K562 (cell line): ENCODE data around the gene NSRP1. TPM values are rescaled to one million over a fixed set of nuclear protein-coding genes. Genes with fewer than 3 reads are reported as not detected.

Experiments
- BRD9 ChIP-seq: fragments of 450-650 bp; IDR thresholded peaks from 2 replicates; pipeline ENCODE4 v1.6.1; 2018; ENCODE audit warnings: low read depth; ENCODE audit not compliant: partially characterized antibody
- CCNT2 ChIP-seq: IDR thresholded peaks from 2 replicates; pipeline ENCODE4 v1.6.1; 2011; ENCODE audit warnings: borderline replicate concordance, low read depth, mild to moderate bottlenecking, moderate library complexity, mixed read lengths, low read length; ENCODE audit not compliant: insufficient read length; ENCODE audit errors: extremely low read depth
- FOXK2 ChIP-seq, 2 experiments: fragments of 450-650 bp; IDR thresholded peaks in 1 of 2; conservative IDR thresholded peaks in 1 of 2; 2 replicates each; pipeline ENCODE4 v1.6.1; 2016; ENCODE audit warnings: low read depth in 2 of 2, mild to moderate bottlenecking in 1 of 2
- NR1H2 ChIP-seq: sonication (generic); formaldehyde crosslinking; IDR thresholded peaks from 2 replicates; pipeline ENCODE4 v1.4.0; 2020; ENCODE audit warnings: mild to moderate bottlenecking, missing genetic modification reagents
- NR2C2 ChIP-seq, 2 experiments: fragments of 200-800 bp in 1 of 2; sonication (Bioruptor generic) in 1 of 2; sonication (generic) in 1 of 2; formaldehyde crosslinking in 1 of 2; IDR thresholded peaks; 2 replicates each; pipeline versions ENCODE4 v1.6.1 to v1.8.0; 2016 to 2022; ENCODE audit warnings: mild to moderate bottlenecking in 1 of 2, missing compliant biosample characterization in 1 of 2, missing genetic modification characterization in 1 of 2, missing genetic modification reagents in 1 of 2
- POLR2AphosphoS5 ChIP-seq: IDR thresholded peaks from 2 replicates; pipeline ENCODE4 v1.6.1; 2011; ENCODE audit warnings: mild to moderate bottlenecking, low read depth, low read length, moderate library complexity; ENCODE audit not compliant: control insufficient read depth, insufficient read depth
- SNRNP70 ChIP-seq: fragments of 200-400 bp; formaldehyde crosslinking; optimal IDR thresholded peaks from 2 replicates; pipeline ENCODE3; 2017; ENCODE audit warnings: low read depth, low read length
- SP2 ChIP-seq: IDR thresholded peaks from 2 replicates; pipeline ENCODE4 v1.6.1; 2011; ENCODE audit warnings: mild to moderate bottlenecking, low read depth, low read length, moderate library complexity; ENCODE audit not compliant: poor library complexity, severe bottlenecking; ENCODE audit errors: extremely low read depth
- ZBTB7A ChIP-seq: IDR thresholded peaks from 2 replicates; pipeline ENCODE4 v1.6.1; 2011; ENCODE audit warnings: low read depth, mild to moderate bottlenecking, low read length, moderate library complexity, borderline replicate concordance; ENCODE audit not compliant: control insufficient read depth
- ZNF212 ChIP-seq: fragments of 450-650 bp; formaldehyde crosslinking; IDR thresholded peaks from 2 replicates; pipeline ENCODE4 v1.4.0; 2020; ENCODE audit warnings: mild to moderate bottlenecking
- ZNF830 ChIP-seq: fragments of 250-450 bp; sonication (Bioruptor Pico); IDR thresholded peaks from 2 replicates; pipeline ENCODE4 v1.5.0; 2021; ENCODE audit warnings: mild to moderate bottlenecking
- polyA plus RNA-seq, 8 experiments: library from polyadenylated mRNA; depleted of rRNA in 4 of 8; stranded (reverse) in 5 of 8; unstranded in 3 of 8; fragments of >200 nt; fragmentation: Nextera tagmentation in 2 of 8; fragmentation: Illumina TruSeq in 1 of 8; extraction: Ambion mirVana in 2 of 8; extraction: Trizol in 1 of 8; gene quantifications; 2 replicates each; pipeline versions ENCODE4 v1.2.1 to v1.2.3, GENCODE V29; 2011 to 2014; ENCODE audit warnings: inconsistent platforms in 1 of 8, missing spikeins in 1 of 8
- total RNA-seq, 7 experiments: library from RNA; depleted of rRNA in 6 of 7; stranded (reverse); fragments of >200 nt in 6 of 7; fragmentation: Illumina TruSeq in 2 of 7; extraction: Trizol in 2 of 7; gene quantifications; 2 replicates each; pipeline versions ENCODE4 v1.2.1 to v1.2.3, GENCODE V29; 2011 to 2021; ENCODE audit warnings: low replicate concordance in 1 of 7
- TF ChIP-seq, protein P1 (sequence below): sonication (generic); formaldehyde crosslinking; IDR thresholded peaks from 2 replicates; pipeline ENCODE4 v1.8.0; 2022; ENCODE audit warnings: missing genetic modification reagents, mild to moderate bottlenecking, moderate library complexity, borderline replicate concordance
- TF ChIP-seq, protein P2 (sequence below): sonication (generic); formaldehyde crosslinking; IDR thresholded peaks from 2 replicates; pipeline ENCODE4 v1.9.0; 2022; ENCODE audit warnings: mild to moderate bottlenecking, missing genetic modification reagents
- TF ChIP-seq, protein P3 (sequence below), 2 experiments: fragments of 200-800 bp in 1 of 2; sonication (Bioruptor generic) in 1 of 2; sonication (generic) in 1 of 2; formaldehyde crosslinking in 1 of 2; IDR thresholded peaks in 1 of 2; conservative IDR thresholded peaks in 1 of 2; 2 replicates each; pipeline versions ENCODE4 v1.5.0 to v1.6.1; 2016 to 2020; ENCODE audit warnings: missing compliant biosample characterization in 1 of 2, missing genetic modification characterization in 1 of 2, missing genetic modification reagents in 1 of 2
- TF ChIP-seq, protein P4 (sequence below), 2 experiments: fragments of 150-350 bp in 1 of 2; IDR thresholded peaks; 2 replicates each; pipeline ENCODE4 v1.6.1; 2012 to 2016; ENCODE audit warnings: low read depth in 2 of 2, low read length in 2 of 2, mild to moderate bottlenecking in 1 of 2, moderate library complexity in 1 of 2
- TF ChIP-seq, protein P5 (sequence below): IDR thresholded peaks from 2 replicates; pipeline ENCODE4 v1.6.1; 2014; ENCODE audit warnings: antibody characterized with exemption

The NSRP1 gene
- total and polyA plus RNA-seq, 9 of the 15 experiments (the other 6 are each of a cell fraction or from before 2014, with no cell fraction given): 18.4 to 68.6 (median 32.7) TPM

DNA sequence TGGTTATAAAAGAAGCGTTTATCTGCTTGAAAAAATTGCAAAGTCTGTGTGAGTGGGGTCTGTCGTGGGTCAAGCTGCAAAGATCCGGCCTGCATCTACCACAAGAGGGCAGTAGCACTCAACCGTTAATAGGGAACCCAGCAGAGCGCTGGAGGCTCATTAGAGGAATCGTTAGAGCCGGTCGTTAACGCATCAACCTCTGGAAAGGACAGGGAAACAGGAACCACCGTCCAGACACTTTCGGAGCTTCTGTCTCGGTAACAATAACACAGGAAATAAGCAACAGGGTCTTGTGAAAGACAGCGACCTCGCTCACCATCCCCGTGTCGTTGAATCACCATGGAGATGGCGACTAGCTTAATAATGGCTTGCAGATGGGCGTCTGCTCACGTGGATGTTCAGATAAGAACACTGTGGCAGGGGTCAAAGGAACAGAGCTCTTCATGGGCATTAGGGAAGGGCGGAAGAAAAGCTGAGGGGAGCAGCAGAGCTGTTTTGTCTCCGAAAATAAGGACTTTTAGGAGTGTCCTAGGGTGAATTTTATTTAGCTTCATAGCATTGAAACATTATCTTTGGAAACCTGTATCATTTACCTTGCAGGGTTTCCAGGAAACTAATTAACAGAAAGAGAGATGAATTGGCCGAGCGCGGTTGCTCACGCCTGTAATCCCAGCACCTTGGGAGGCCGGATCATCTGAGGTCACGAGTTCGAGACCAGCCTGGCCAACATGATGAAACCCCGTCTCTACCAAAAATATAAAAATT, 11.9 kb upstream of the NSRP1 start (continued):
- peak; percentile 50; the same call in 1 of the 2 replicates for TF ChIP-seq ZBTB7A
- TF ChIP-seq, protein P1, sequence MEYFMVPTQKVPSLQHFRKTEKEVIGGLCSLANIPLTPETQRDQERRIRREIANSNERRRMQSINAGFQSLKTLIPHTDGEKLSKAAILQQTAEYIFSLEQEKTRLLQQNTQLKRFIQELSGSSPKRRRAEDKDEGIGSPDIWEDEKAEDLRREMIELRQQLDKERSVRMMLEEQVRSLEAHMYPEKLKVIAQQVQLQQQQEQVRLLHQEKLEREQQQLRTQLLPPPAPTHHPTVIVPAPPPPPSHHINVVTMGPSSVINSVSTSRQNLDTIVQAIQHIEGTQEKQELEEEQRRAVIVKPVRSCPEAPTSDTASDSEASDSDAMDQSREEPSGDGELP (CRISPR knock-in tag): peak; percentile 25; the same call in 1 of the 2 replicates
- TF ChIP-seq NR1H2 (CRISPR knock-in tag): no peak
- no peak for TF ChIP-seq POLR2AphosphoS5
- TF ChIP-seq, protein P2, sequence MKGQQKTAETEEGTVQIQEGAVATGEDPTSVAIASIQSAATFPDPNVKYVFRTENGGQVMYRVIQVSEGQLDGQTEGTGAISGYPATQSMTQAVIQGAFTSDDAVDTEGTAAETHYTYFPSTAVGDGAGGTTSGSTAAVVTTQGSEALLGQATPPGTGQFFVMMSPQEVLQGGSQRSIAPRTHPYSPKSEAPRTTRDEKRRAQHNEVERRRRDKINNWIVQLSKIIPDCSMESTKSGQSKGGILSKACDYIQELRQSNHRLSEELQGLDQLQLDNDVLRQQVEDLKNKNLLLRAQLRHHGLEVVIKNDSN (CRISPR knock-in tag): peak; percentile 64; the same call in 1 of the 2 replicates
- peak; percentile 22 for TF ChIP-seq BRD9
- no peak for TF ChIP-seq SP2
- no peak for TF ChIP-seq ZNF212
- TF ChIP-seq, protein P3, sequence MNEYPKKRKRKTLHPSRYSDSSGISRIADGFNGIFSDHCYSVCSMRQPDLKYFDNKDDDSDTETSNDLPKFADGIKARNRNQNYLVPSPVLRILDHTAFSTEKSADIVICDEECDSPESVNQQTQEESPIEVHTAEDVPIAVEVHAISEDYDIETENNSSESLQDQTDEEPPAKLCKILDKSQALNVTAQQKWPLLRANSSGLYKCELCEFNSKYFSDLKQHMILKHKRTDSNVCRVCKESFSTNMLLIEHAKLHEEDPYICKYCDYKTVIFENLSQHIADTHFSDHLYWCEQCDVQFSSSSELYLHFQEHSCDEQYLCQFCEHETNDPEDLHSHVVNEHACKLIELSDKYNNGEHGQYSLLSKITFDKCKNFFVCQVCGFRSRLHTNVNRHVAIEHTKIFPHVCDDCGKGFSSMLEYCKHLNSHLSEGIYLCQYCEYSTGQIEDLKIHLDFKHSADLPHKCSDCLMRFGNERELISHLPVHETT (CRISPR knock-in tag; conservative IDR thresholded peaks at IDR 0.05 in 1 of 2, IDR thresholded peaks at IDR 0.05 in 1 of 2): peak in 1 of 2 experiments; percentile 50; a peak in 1 of 4 replicates
- TF ChIP-seq FOXK2 (conservative IDR thresholded peaks at IDR 0.05 in 1 of 2, IDR thresholded peaks at IDR 0.05 in 1 of 2; ENCODE audit: low read depth in 2 of 2): peak; percentile 75 to 88
- TF ChIP-seq ZNF830 (CRISPR knock-in tag): no peak
- TF ChIP-seq CCNT2: no peak
- TF ChIP-seq, protein P4, sequence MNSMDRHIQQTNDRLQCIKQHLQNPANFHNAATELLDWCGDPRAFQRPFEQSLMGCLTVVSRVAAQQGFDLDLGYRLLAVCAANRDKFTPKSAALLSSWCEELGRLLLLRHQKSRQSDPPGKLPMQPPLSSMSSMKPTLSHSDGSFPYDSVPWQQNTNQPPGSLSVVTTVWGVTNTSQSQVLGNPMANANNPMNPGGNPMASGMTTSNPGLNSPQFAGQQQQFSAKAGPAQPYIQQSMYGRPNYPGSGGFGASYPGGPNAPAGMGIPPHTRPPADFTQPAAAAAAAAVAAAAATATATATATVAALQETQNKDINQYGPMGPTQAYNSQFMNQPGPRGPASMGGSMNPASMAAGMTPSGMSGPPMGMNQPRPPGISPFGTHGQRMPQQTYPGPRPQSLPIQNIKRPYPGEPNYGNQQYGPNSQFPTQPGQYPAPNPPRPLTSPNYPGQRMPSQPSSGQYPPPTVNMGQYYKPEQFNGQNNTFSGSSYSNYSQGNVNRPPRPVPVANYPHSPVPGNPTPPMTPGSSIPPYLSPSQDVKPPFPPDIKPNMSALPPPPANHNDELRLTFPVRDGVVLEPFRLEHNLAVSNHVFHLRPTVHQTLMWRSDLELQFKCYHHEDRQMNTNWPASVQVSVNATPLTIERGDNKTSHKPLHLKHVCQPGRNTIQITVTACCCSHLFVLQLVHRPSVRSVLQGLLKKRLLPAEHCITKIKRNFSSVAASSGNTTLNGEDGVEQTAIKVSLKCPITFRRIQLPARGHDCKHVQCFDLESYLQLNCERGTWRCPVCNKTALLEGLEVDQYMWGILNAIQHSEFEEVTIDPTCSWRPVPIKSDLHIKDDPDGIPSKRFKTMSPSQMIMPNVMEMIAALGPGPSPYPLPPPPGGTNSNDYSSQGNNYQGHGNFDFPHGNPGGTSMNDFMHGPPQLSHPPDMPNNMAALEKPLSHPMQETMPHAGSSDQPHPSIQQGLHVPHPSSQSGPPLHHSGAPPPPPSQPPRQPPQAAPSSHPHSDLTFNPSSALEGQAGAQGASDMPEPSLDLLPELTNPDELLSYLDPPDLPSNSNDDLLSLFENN (IDR thresholded peaks at IDR 0.05; ENCODE audit: low read depth in 2 of 2, low read length in 2 of 2): no peak
- no peak for TF ChIP-seq NR2C2 (CRISPR knock-in tag; IDR thresholded peaks at IDR 0.05)
- TF ChIP-seq NR2C2 (tag; IDR thresholded peaks at IDR 0.05): peak; percentile 93
- TF ChIP-seq, protein P5, sequence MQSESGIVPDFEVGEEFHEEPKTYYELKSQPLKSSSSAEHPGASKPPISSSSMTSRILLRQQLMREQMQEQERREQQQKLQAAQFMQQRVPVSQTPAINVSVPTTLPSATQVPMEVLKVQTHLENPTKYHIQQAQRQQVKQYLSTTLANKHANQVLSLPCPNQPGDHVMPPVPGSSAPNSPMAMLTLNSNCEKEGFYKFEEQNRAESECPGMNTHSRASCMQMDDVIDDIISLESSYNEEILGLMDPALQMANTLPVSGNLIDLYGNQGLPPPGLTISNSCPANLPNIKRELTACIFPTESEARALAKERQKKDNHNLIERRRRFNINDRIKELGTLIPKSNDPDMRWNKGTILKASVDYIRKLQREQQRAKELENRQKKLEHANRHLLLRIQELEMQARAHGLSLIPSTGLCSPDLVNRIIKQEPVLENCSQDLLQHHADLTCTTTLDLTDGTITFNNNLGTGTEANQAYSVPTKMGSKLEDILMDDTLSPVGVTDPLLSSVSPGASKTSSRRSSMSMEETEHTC: peak; percentile 69; the same call in 1 of the 2 replicates
- TF ChIP-seq SNRNP70: no peak
